Mucosa of descending colon (tissue), 3 donors: Measurements from ENCODE around the gene TIAM2. TPM values are rescaled to one million over a fixed set of nuclear protein-coding genes. Genes with fewer than 3 reads are reported as not detected.
"Not testable (repeated sequence)": the region's sequence is repeated elsewhere in the genome, so short reads cannot be mapped to it uniquely, and the experiment has no call there.

Experiments used
- ATAC-seq: fragments of 200-7000 bp; cut with Tn5 transposase; one replicate; pipeline ENCODE4 v1.9.1; 2020; ENCODE audit warnings: mild to moderate bottlenecking, moderate library complexity
- DNase-seq, 3 donors: peaks; one replicate each; pipeline ENCODE4 v3.0.0-alpha.2; 2020
- H3K36me3 ChIP-seq: fragments of 200-600 bp; one replicate; pipeline ENCODE4 v1.8.0; 2021; ENCODE audit warnings: low read depth, mild to moderate bottlenecking
- H3K4me1 ChIP-seq: fragments of 200-600 bp; one replicate; pipeline ENCODE4 v1.8.0; 2021; ENCODE audit warnings: low read depth, mild to moderate bottlenecking
- H3K4me3 ChIP-seq: fragments of 200-600 bp; one replicate; pipeline ENCODE4 v1.8.0; 2021; ENCODE audit warnings: mild to moderate bottlenecking
- H3K9me3 ChIP-seq: fragments of 200-600 bp; one replicate; pipeline ENCODE4 v1.8.0; 2021; ENCODE audit warnings: mild to moderate bottlenecking
- CTCF ChIP-seq: fragments of 200-600 bp; IDR thresholded peaks from one replicate; pipeline ENCODE4 v1.8.0; 2022; ENCODE audit warnings: antibody characterized with exemption, mild to moderate bottlenecking
- intact Hi-C, 2 donors: fragments of 100-400 bp; cut with DNase I in 1 of 2; cut with micrococcal nuclease in 1 of 2; formaldehyde crosslinking; loops; one replicate each; pipeline versions ENCODE4 v1.11.0 to v1.11.1; 2022; cut with DNase I, micrococcal nuclease
- total RNA-seq, 3 donors: library from RNA; stranded (reverse); fragmentation: NEBNext Ultra II Directional in 2 of 3; extraction: Animal tissue kit (Norgen Biotek cat#: 25700) in 2 of 3; gene quantifications; one replicate each; pipeline versions ENCODE4 v1.2.1 to v1.2.4, GENCODE V29; 2021 to 2023
- donor health status: DM: no; HTN: no; CAD: no; lungs with moderate emphysema.
- donor health status: DM: no; HTN: no; CAD: no.
- donor health status: DM: no; HTN: yes; CAD: no.

TIAM2 gene
- total RNA-seq, 3 donors from 2014 or later = 4.2 to 12.2 (median 9.8) TPM

DNA sequence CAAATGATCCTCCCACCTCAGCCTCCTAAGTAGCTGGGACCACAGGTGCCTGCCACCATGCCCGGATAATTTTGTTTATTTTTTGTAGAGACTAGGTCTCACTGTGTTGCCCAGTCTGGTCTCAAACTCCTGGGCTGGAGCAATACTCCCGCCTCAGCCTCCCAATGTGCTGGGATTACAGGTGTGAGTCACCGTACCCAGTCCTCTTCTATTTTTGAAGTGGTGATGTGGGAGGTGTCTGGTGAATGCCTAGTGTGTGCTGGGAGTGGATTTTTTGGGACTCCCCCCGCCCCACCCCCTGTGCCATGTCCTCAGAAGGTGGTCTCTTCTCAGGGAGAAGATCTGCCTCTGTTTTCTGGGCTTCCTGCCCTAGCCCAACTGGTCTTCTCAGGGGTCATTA is 220.8 kb downstream of the TIAM2 start:
- H3K9me3 ChIP-seq = no peaks in the 10 kb centered on the region
- no peaks in the 10 kb centered on the region for H3K36me3 ChIP-seq
- no peaks in the 10 kb centered on the region for H3K4me1 ChIP-seq
- no peak for DNase-seq
- no peak for TF ChIP-seq CTCF
- intact Hi-C loops = no loop called here
- H3K4me3 ChIP-seq = no peak overlapping the region
- no peak for ATAC-seq

DNA sequence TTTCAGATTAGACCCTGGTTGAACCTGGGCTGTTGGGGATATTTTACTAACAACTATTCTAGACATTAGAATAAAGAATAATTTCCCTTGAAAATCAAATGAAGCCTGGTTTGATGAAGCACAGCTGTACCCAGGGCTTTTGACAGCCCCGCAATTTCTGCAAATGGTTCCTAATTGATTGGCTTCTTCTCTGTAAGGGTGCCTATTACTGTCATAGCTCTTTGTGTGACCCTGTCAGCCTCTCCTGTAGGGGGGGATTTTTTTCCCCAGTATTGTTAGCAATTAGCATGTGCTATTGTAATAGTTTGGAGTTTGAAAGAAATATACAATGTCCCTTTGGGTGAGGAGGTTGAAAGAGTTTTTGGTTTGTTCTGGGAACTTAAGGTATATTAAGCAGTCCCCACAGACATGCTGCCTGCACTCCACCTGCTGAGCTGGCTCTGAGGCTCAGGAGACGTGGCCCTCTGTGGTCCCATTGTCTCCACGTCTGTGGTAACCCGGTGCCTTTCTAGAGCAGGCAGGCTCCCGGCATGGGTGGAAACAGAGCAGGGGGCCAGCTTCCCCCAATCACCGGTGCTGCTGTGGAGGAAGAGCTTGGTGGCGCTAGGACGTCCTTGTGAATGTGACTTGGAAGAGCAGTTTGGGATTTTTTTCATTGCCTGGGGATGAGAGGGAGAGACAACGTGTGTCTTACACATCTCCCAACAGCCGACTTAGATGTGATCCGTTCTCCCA is 221.4 kb downstream of the TIAM2 start:
- Histone ChIP-seq H3K36me3 (no peaks in the 10 kb centered on the region), H3K4me3 (no peak overlapping the region), H3K9me3 (no peaks in the 10 kb centered on the region), H3K4me1 (no peaks in the 10 kb centered on the region)
- no peak for TF ChIP-seq CTCF
- ATAC-seq (no peak), DNase-seq (no peak)
- intact Hi-C loops = no loop called here

DNA sequence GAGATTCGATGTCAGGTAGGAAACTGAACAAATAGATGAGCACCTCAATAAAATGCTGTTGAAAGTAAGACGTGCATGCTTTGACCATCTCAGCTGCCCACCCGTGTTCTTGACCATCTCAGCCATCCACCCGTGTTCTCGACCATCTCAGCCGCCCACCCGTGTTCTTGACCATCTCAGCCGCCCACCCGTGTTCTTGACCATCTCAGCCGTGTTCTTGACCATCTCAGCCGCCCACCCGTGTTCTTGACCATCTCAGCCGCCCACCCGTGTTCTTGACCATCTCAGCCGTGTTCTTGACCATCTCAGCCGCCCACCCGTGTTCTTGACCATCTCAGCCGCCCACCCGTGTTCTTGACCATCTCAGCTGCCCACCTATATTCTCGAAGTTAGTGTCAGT is 223.6 kb downstream of the TIAM2 start:
- H3K9me3 ChIP-seq, H3K4me3 ChIP-seq, H3K4me1 ChIP-seq, DNase-seq, ATAC-seq, intact Hi-C loops, H3K36me3 ChIP-seq: not testable (repeated sequence)

DNA sequence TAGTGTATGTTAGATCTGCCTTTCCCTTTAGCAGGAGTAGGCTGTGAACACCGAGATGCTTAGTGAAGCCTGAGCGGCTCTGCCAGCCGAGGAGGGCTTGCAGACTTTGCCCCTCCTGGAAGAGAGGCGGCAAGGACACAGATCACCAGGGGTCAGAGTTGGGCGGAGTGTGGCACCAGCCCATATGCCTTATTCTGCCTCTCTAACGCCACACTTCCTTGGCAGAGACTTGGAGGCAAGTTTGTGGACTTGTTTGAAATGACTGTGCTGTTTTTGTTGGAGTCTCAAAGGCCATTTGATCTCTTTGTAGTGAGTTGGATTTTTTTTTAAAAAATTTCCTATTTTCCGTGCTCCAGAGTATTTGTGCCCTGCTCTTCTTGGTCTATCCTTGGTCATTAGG is 224.2 kb downstream of the TIAM2 start:
- DNase-seq (no peak), ATAC-seq (no peak)
- Histone ChIP-seq H3K4me3 (no peak overlapping the region), H3K9me3 (no peaks in the 10 kb centered on the region), H3K36me3 (no peaks in the 10 kb centered on the region), H3K4me1 (no peaks in the 10 kb centered on the region)
- intact Hi-C loops = no loop called here
- no peak for TF ChIP-seq CTCF

- H3K4me3 ChIP-seq = no peak overlapping the region
- ATAC-seq = no peak
Observed at GRCh38 chr6:155219858-155220301, 224.8 kb downstream of the TIAM2 start.

More at GRCh38 chr6:155219858-155220301, 224.8 kb downstream of the TIAM2 start:
- intact Hi-C loops = no loop called here
- DNase-seq = no peak
- Histone ChIP-seq H3K9me3 (no peaks in the 10 kb centered on the region), H3K36me3 (no peaks in the 10 kb centered on the region), H3K4me1 (no peaks in the 10 kb centered on the region)
- no peak for TF ChIP-seq CTCF
